Endodermal cell (in vitro differentiated cells): ENCODE data around the gene CLK4. TPM values are rescaled to one million over a fixed set of nuclear protein-coding genes. Genes with fewer than 3 reads are reported as not detected.

ENCODE experiments used
- DNase-seq: peaks from one replicate; pipeline ENCODE4 v3.0.0-alpha.2; 2017
- H3K27ac ChIP-seq: 2 replicates; pipeline ENCODE4 v1.5.1; 2013; ENCODE audit warnings: mild to moderate bottlenecking, low read depth, low read length, moderate library complexity
- H3K27me3 ChIP-seq: 2 replicates; pipeline ENCODE4 v1.6.1; 2013; ENCODE audit warnings: mild to moderate bottlenecking, low read length, moderate library complexity; ENCODE audit not compliant: insufficient read depth, control insufficient read depth, poor library complexity, severe bottlenecking
- H3K36me3 ChIP-seq: 2 replicates; pipeline ENCODE4 v1.7.0; 2013; ENCODE audit warnings: mild to moderate bottlenecking, low read length, moderate library complexity; ENCODE audit not compliant: control insufficient read depth, insufficient read depth
- H3K4me1 ChIP-seq: one replicate; pipeline ENCODE4 v1.7.0; 2013; ENCODE audit warnings: low read length; ENCODE audit not compliant: control insufficient read depth, insufficient read depth
- H3K4me3 ChIP-seq: 2 replicates; pipeline ENCODE4 v1.5.1; 2013; ENCODE audit warnings: mild to moderate bottlenecking, low read length, moderate library complexity
- H3K9ac ChIP-seq: 2 replicates; pipeline ENCODE4 v1.6.1; 2013; ENCODE audit warnings: mild to moderate bottlenecking, low read length, moderate library complexity; ENCODE audit not compliant: poor library complexity, severe bottlenecking; ENCODE audit errors: extremely low read depth
- H3K9me3 ChIP-seq: 2 replicates; pipeline ENCODE4 v1.6.1; 2013; ENCODE audit warnings: mild to moderate bottlenecking, low read length, moderate library complexity; ENCODE audit not compliant: control insufficient read depth
- H3K27ac Mint-ChIP-seq: 2 replicates; pipeline ENCODE4 v1.8.0; 2020; ENCODE audit warnings: mixed read lengths
- H3K27me3 Mint-ChIP-seq: 2 replicates; pipeline ENCODE4 v1.8.0; 2021; ENCODE audit warnings: mild to moderate bottlenecking, mixed read lengths; ENCODE audit not compliant: insufficient read depth
- H3K36me3 Mint-ChIP-seq: 2 replicates; pipeline ENCODE4 v1.8.0; 2020; ENCODE audit warnings: low read depth, mixed read lengths
- H3K4me1 Mint-ChIP-seq: 2 replicates; pipeline ENCODE4 v1.8.0; 2020; ENCODE audit warnings: mixed read lengths
- H3K4me3 Mint-ChIP-seq: 2 replicates; pipeline ENCODE4 v1.8.0; 2020; ENCODE audit warnings: mild to moderate bottlenecking, moderate library complexity, mixed read lengths
- H3K9me3 Mint-ChIP-seq: 2 replicates; pipeline ENCODE4 v1.8.0; 2020; ENCODE audit warnings: mild to moderate bottlenecking, mixed read lengths
- CTCF ChIP-seq: fragments of 200-600 bp; sonication (generic); conservative IDR thresholded peaks from 2 replicates; pipeline ENCODE4 v1.5.0; 2021; ENCODE audit warnings: antibody characterized with exemption, mild to moderate bottlenecking
- WGBS, 2 experiments: methylation state at CpG; one replicate each; pipeline versions ENCODE4 v1.1.5 to v1.1.7; 2013; ENCODE audit warnings: missing lambda C conversion rate in 2 of 2, mixed read lengths in 1 of 2; ENCODE audit not compliant: insufficient coverage in 1 of 2, insufficient read length in 1 of 2; 5-methylcytosine and 5-hydroxymethylcytosine counted together
- total RNA-seq, 2 donors: library from RNA; stranded (reverse); fragmentation: NEBNext Ultra II Directional in 1 of 2; extraction: Animal tissue kit (Norgen Biotek cat#: 25700) in 1 of 2; gene quantifications; 2 replicates in 1 of 2; 3 replicates in 1 of 2; pipeline ENCODE4 v1.2.1, GENCODE V29; 2021

Gene CLK4
- total RNA-seq, 2 donors from 2014 or later, result 14.9 to 19.4 TPM

GRCh38 chr5:178590141-178590923 lies 36.5 kb downstream of the CLK4 start, which contains the start of gene COL23A1:
Gene COL23A1 (minus strand): TSS chr5:178590393.
- Histone ChIP-seq H3K9ac (peak within 1 kb of the TSS; percentile 50), H3K4me3 (peak within 1 kb of the TSS; percentile 84), H3K27me3 (peaks cover 4% of the 10 kb centered on the region), H3K9me3 (peaks cover 18% of the 10 kb centered on the region), H3K4me1 (peaks cover 8% of the 10 kb centered on the region), H3K36me3 (peaks cover 2% of the 10 kb centered on the region), H3K27ac (no peak within 1 kb of the TSS)
- DNase-seq, result peak; percentile 90
- peak; percentile 91 for TF ChIP-seq CTCF
- Mint-ChIP-seq H3K9me3 (peaks cover 20% of the 10 kb centered on the region), H3K4me1 (peaks cover 32% of the 10 kb centered on the region), H3K36me3 (peaks cover 33% of the 10 kb centered on the region), H3K27me3 (peaks cover 26% of the 10 kb centered on the region), H3K4me3 (peak within 1 kb of the TSS; percentile 80), H3K27ac (peak within 1 kb of the TSS; percentile 64)
- 1 to 3% methylated on average over 37 to 78 of the region's 78 CpGs for WGBS, 2 experiments

- TF ChIP-seq CTCF, result peak; percentile 58
- Histone ChIP-seq H3K9ac (peak overlapping the region; percentile 50), H3K4me3 (peak overlapping the region; percentile 84), H3K36me3 (peaks cover 9% of the 10 kb centered on the region), H3K9me3 (peaks cover 14% of the 10 kb centered on the region), H3K27me3 (peaks cover 4% of the 10 kb centered on the region), H3K4me1 (peaks cover 8% of the 10 kb centered on the region), H3K27ac (no peak overlapping the region)
- Mint-ChIP-seq H3K27me3 (peaks cover 26% of the 10 kb centered on the region), H3K9me3 (peaks cover 14% of the 10 kb centered on the region), H3K36me3 (peaks cover 31% of the 10 kb centered on the region), H3K27ac (peak overlapping the region; percentile 64), H3K4me3 (peak overlapping the region; percentile 80), H3K4me1 (peaks cover 32% of the 10 kb centered on the region)
- 8 to 22% methylated on average over 23 to 91 of the region's 91 CpGs for WGBS, 2 experiments
- DNase-seq, result peak; percentile 79
Observed at GRCh38 chr5:178589180-178590140, 37.4 kb downstream of the CLK4 start.

GRCh38 chr5:178588769-178589168 lies 38.1 kb downstream of the CLK4 start:
- peaks cover 32% of the 10 kb centered on the region for H3K4me1 Mint-ChIP-seq
- H3K27ac Mint-ChIP-seq, result peak overlapping the region; percentile 26
- DNase-seq, result no peak
- peak overlapping the region; percentile 80 for H3K4me3 Mint-ChIP-seq
- peaks cover 24% of the 10 kb centered on the region for H3K36me3 Mint-ChIP-seq
- Histone ChIP-seq H3K27ac (no peak overlapping the region), H3K4me3 (peak overlapping the region; percentile 84), H3K36me3 (peaks cover 10% of the 10 kb centered on the region), H3K4me1 (peaks cover 8% of the 10 kb centered on the region), H3K9ac (peak overlapping the region; percentile 50), H3K9me3 (peaks cover 8% of the 10 kb centered on the region), H3K27me3 (peaks cover 4% of the 10 kb centered on the region)
- H3K9me3 Mint-ChIP-seq, result peaks cover 7% of the 10 kb centered on the region
- 70 to 81% methylated on average over 4 to 8 of the region's 8 CpGs for WGBS, 2 experiments
- no peak for TF ChIP-seq CTCF
- peaks cover 26% of the 10 kb centered on the region for H3K27me3 Mint-ChIP-seq
